OCI-LY7 (cell line): Measurements from ENCODE around the gene ZNHIT1. TPM values are rescaled to one million over a fixed set of nuclear protein-coding genes. Genes with fewer than 3 reads are reported as not detected.

Experiments
- BruUV-seq: library from RNA; stranded (reverse); fragments of 400-500 nt; replicated peaks from 2 replicates; lab custom pipeline; 2021; lab: Mats Ljungman, UMichigan
- CTCF ChIA-PET: fragments of 300-600 bp; sonication (Branson Sonifier 250); formaldehyde crosslinking; loops from one replicate; lab custom pipeline; 2022; ENCODE audit warnings: antibody characterized with exemption; ENCODE audit not compliant: unreplicated experiment; lab: Charles Lee
- POLR2A ChIA-PET: fragments of 300-600 bp; sonication (Branson Sonifier 250); formaldehyde crosslinking; loops from one replicate; lab custom pipeline; 2022; ENCODE audit warnings: antibody characterized with exemption; lab: Charles Lee
- DNase-seq: peaks from one replicate; pipeline ENCODE4 v3.0.0-alpha.2; 2015; ENCODE audit warnings: low spot score
- H2AFZ ChIP-seq: fragments of 200-600 bp; sonication (generic), shearing (Covaris generic); 2 replicates; pipeline ENCODE4 v1.6.1; 2014; ENCODE audit warnings: mild to moderate bottlenecking, antibody characterized with exemption, low read length, moderate library complexity
- H3K27ac ChIP-seq: fragments of 200-600 bp; sonication (generic); 2 replicates; pipeline ENCODE4 v1.5.1; 2014; ENCODE audit warnings: mixed run types, low read depth, mild to moderate bottlenecking, moderate library complexity, low read length, inconsistent platforms; ENCODE audit not compliant: poor library complexity, severe bottlenecking
- H3K36me3 ChIP-seq: fragments of 200-600 bp; sonication (generic); 2 replicates; pipeline ENCODE4 v1.6.1; 2014; ENCODE audit warnings: mild to moderate bottlenecking, antibody characterized with exemption, low read length, moderate library complexity, mixed read lengths; ENCODE audit not compliant: insufficient read depth
- H3K4me1 ChIP-seq: fragments of 200-600 bp; sonication (generic); 2 replicates; pipeline ENCODE4 v1.5.1; 2014; ENCODE audit warnings: mild to moderate bottlenecking, low read length; ENCODE audit not compliant: insufficient read depth, poor library complexity, severe bottlenecking
- H3K4me2 ChIP-seq: fragments of 200-600 bp; sonication (generic); 2 replicates; pipeline ENCODE4 v1.6.1; 2014; ENCODE audit warnings: mild to moderate bottlenecking, low read length
- H3K4me3 ChIP-seq: fragments of 200-600 bp; sonication (generic); 2 replicates; pipeline ENCODE4 v1.5.1; 2014; ENCODE audit warnings: mild to moderate bottlenecking, low read depth, low read length; ENCODE audit not compliant: poor library complexity, severe bottlenecking
- H3K79me2 ChIP-seq: fragments of 200-600 bp; sonication (generic); 2 replicates; pipeline ENCODE4 v1.6.1; 2016; ENCODE audit warnings: low read depth, mild to moderate bottlenecking, low read length, moderate library complexity, mixed read lengths; ENCODE audit not compliant: insufficient read depth
- H3K9me2 ChIP-seq: fragments of 200-600 bp; sonication (generic); 2 replicates; pipeline ENCODE4 v1.6.1; 2016; ENCODE audit warnings: mild to moderate bottlenecking, low read length, mixed read lengths; ENCODE audit not compliant: insufficient read depth
- H3K9me3 ChIP-seq: fragments of 200-600 bp; sonication (generic); 2 replicates; pipeline ENCODE4 v1.6.1; 2014; ENCODE audit warnings: mild to moderate bottlenecking, mixed run types, low read length, mixed read lengths
- H4K20me1 ChIP-seq: fragments of 200-600 bp; sonication (generic); 2 replicates; pipeline ENCODE4 v1.6.1; 2014; ENCODE audit warnings: mild to moderate bottlenecking, antibody characterized with exemption, low read length, moderate library complexity, mixed read lengths; ENCODE audit not compliant: insufficient read depth
- CTCF ChIP-seq: fragments of 200-600 bp; sonication (generic); conservative IDR thresholded peaks from 2 replicates; pipeline ENCODE4 v1.5.1; 2014; ENCODE audit warnings: mild to moderate bottlenecking, antibody characterized with exemption, low read length, moderate library complexity, mixed read lengths
- EZH2phosphoT487 ChIP-seq: fragments of 200-600 bp; sonication (generic); IDR thresholded peaks from 2 replicates; pipeline ENCODE4 v1.6.1; 2018; ENCODE audit warnings: low read depth, borderline replicate concordance, mild to moderate bottlenecking, mixed run types, antibody characterized with exemption, low read length, moderate library complexity, mixed read lengths
- intact Hi-C: fragments of 100-400 bp; cut with micrococcal nuclease; formaldehyde crosslinking; loops from one replicate; pipeline ENCODE4 v1.10.0; 2022; ENCODE audit not compliant: unreplicated experiment
- total RNA-seq, 2 experiments: library from RNA; depleted of rRNA in 1 of 2; stranded (reverse); fragments of >200 nt in 1 of 2; shearing (Covaris generic) in 1 of 2; gene quantifications; 2 replicates each; pipeline ENCODE4 v1.2.3, GENCODE V29; 2014 to 2022

Gene ZNHIT1
- total RNA-seq, 2 experiments from 2014 or later = 44.3 to 77.3 TPM

DNA sequence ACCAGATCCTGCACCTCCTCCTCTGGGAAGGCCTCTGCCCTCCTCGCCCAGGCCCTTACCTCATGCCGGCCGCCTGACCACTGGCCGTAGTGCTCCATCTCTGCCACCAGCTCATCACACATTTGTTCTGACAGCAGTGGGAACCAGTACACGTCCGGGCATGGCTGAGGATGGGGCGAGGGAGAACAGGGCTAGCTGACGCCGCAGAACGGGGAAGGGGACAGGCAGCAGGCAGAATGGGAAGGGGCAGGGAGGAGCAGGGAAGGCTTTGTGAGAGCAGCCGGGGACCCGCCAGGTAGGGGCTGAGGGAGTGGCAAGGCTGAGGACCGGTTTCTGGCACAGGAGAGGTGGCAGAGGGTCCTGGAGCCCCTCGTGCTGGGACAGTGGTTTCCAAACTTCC lies 9.2 kb upstream of the ZNHIT1 start:
- Histone ChIP-seq H3K36me3 (no peaks in the 10 kb centered on the region), H2AFZ (no peak overlapping the region), H3K9me3 (no peaks in the 10 kb centered on the region), H3K4me1 (no peaks in the 10 kb centered on the region), H4K20me1 (no peaks in the 10 kb centered on the region), H3K79me2 (no peaks in the 10 kb centered on the region), H3K4me3 (no peak overlapping the region), H3K9me2 (no peaks in the 10 kb centered on the region), H3K4me2 (no peak overlapping the region), H3K27ac (no peak overlapping the region)
- ChIA-PET POLR2A (no interaction called here), CTCF (no interaction called here)
- intact Hi-C loops = no loop called here
- no TSS peak for BruUV-seq
- no peak for DNase-seq
- TF ChIP-seq CTCF (no peak), EZH2phosphoT487 (no peak)

DNA sequence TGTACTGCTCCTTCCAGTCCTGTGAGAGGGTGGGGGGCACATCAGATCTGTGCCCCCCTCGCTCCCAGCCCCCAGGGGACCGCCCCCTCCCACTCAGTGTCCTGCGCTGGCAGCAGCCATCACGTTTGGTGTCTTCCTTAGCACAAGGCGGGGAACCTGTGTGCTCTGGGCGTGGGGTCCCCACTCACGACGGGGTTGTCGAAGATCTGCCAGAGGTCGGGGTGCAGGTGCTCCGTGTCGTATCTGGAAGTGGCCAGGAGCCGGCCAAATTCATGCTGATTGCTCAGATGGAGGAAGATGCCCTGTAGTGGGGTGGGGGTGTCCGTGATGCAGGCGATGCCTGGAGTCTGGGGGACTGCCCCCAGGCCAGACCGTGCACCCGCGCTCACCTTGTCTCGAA lies 7.8 kb upstream of the ZNHIT1 start:
- no peak overlapping the region for H3K4me3 ChIP-seq
- no peaks in the 10 kb centered on the region for H3K36me3 ChIP-seq
- no peaks in the 10 kb centered on the region for H3K79me2 ChIP-seq
- no peak overlapping the region for H3K27ac ChIP-seq
- H3K4me1 ChIP-seq = no peaks in the 10 kb centered on the region
- H2AFZ ChIP-seq = no peak overlapping the region
- POLR2A ChIA-PET = no interaction called here
- H3K9me2 ChIP-seq = no peaks in the 10 kb centered on the region
- no peak for DNase-seq
- no peaks in the 10 kb centered on the region for H3K9me3 ChIP-seq
- H3K4me2 ChIP-seq = no peak overlapping the region
- no TSS peak for BruUV-seq
- CTCF ChIA-PET = no interaction called here
- no peaks in the 10 kb centered on the region for H4K20me1 ChIP-seq
- intact Hi-C loops = no loop called here
- TF ChIP-seq EZH2phosphoT487 (no peak), CTCF (no peak)

DNA sequence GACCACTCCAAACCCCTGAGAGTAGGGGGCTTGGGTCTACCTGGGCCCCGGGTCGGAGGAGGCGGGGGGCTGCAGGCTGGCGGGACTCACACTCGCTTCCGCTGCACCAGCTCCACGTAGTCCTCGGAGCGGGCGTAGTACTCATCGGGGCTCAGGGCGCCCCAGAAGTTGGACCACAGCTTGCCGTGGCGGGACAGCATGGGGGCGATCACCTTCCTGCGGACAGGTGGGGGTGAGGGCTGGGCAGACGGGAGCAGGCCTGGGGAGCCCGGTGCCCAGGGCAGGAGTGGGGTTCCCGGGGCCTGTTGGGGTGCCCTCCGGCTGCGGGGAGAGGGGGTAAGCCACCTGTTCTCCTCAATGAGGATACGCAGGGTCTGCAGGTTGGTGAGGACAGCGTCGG lies 6.5 kb upstream of the ZNHIT1 start:
- Histone ChIP-seq H3K4me2 (no peak overlapping the region), H3K4me1 (peaks cover 1% of the 10 kb centered on the region), H3K79me2 (no peaks in the 10 kb centered on the region), H3K27ac (no peak overlapping the region), H4K20me1 (no peaks in the 10 kb centered on the region), H2AFZ (no peak overlapping the region), H3K36me3 (no peaks in the 10 kb centered on the region), H3K9me3 (no peaks in the 10 kb centered on the region), H3K9me2 (no peaks in the 10 kb centered on the region), H3K4me3 (no peak overlapping the region)
- BruUV-seq = no TSS peak
- intact Hi-C loops = no loop called here
- DNase-seq = no peak
- POLR2A ChIA-PET = no interaction called here
- no peak for TF ChIP-seq EZH2phosphoT487
- TF ChIP-seq CTCF = no peak
- CTCF ChIA-PET = no interaction called here
